HepG2 (cell line): ENCODE results near the gene RBM12. TPM values are rescaled to one million over a fixed set of nuclear protein-coding genes. Genes with fewer than 3 reads are reported as not detected.

Source experiments
- AGO2 ChIP-seq: fragments of 200-400 bp; formaldehyde crosslinking; optimal IDR thresholded peaks from 2 replicates; pipeline ENCODE3; 2017; ENCODE audit warnings: mild to moderate bottlenecking, low read depth, low read length, moderate library complexity
- DNMT3B ChIP-seq: conservative IDR thresholded peaks from 2 replicates; pipeline ENCODE4 v1.6.1; 2016; ENCODE audit warnings: missing biosample characterization, control low read depth
- EED ChIP-seq: sonication (generic); formaldehyde crosslinking; IDR thresholded peaks from 2 replicates; pipeline ENCODE4 v1.5.0; 2020; ENCODE audit warnings: mild to moderate bottlenecking, missing genetic modification reagents
- KLF12 ChIP-seq: sonication (generic); formaldehyde crosslinking; IDR thresholded peaks from 2 replicates; pipeline ENCODE4 v1.4.0; 2020; ENCODE audit warnings: missing genetic modification reagents, borderline replicate concordance
- KMT2A ChIP-seq: sonication (generic); formaldehyde crosslinking; IDR thresholded peaks from 2 replicates; pipeline ENCODE4 v1.4.0; 2020; ENCODE audit warnings: missing genetic modification reagents
- NCOA1 ChIP-seq: sonication (generic); formaldehyde crosslinking; IDR thresholded peaks from 2 replicates; pipeline ENCODE4 v1.9.0; 2021; ENCODE audit warnings: missing genetic modification reagents
- ONECUT2 ChIP-seq: sonication (generic); formaldehyde crosslinking; IDR thresholded peaks from 2 replicates; pipeline ENCODE4 v1.4.0; 2020; ENCODE audit warnings: missing genetic modification reagents
- PAWR ChIP-seq: sonication (generic); formaldehyde crosslinking; IDR thresholded peaks from 2 replicates; pipeline ENCODE4 v1.4.0; 2020; ENCODE audit warnings: missing genetic modification reagents, mild to moderate bottlenecking, borderline replicate concordance
- RBFOX2 ChIP-seq: fragments of 200-400 bp; formaldehyde crosslinking; IDR thresholded peaks from 2 replicates; pipeline ENCODE4 v1.6.1; 2017; ENCODE audit warnings: low read depth, mild to moderate bottlenecking, low read length
- SAFB2 ChIP-seq: sonication (generic); formaldehyde crosslinking; IDR thresholded peaks from 2 replicates; pipeline ENCODE4 v1.5.1; 2020; ENCODE audit warnings: missing genetic modification reagents, low read depth, mild to moderate bottlenecking, borderline replicate concordance
- SIX1 ChIP-seq: sonication (generic); formaldehyde crosslinking; IDR thresholded peaks from 2 replicates; pipeline ENCODE4 v1.4.0; 2020; ENCODE audit warnings: missing genetic modification reagents, borderline replicate concordance
- SMC3 ChIP-seq: IDR thresholded peaks from 2 replicates; pipeline ENCODE4 v1.6.1; 2011; ENCODE audit warnings: low read length, improper control_type of control experiment
- SOX6 ChIP-seq, 2 experiments: fragments of 450-650 bp in 1 of 2; sonication (generic) in 1 of 2; formaldehyde crosslinking in 1 of 2; IDR thresholded peaks; 2 replicates each; pipeline versions ENCODE4 v1.4.0 to v1.6.1; 2017 to 2020; ENCODE audit warnings: antibody characterized with exemption in 1 of 2, mild to moderate bottlenecking in 1 of 2, missing genetic modification reagents in 1 of 2
- TCF7 ChIP-seq: sonication (generic); IDR thresholded peaks from 2 replicates; pipeline ENCODE4 v1.6.1; 2016; ENCODE audit warnings: antibody characterized with exemption, low read depth
- TOE1 ChIP-seq: sonication (generic); formaldehyde crosslinking; IDR thresholded peaks from 2 replicates; pipeline ENCODE4 v1.4.0; 2020; ENCODE audit warnings: mild to moderate bottlenecking, missing genetic modification reagents
- TOPORS ChIP-seq: sonication (generic); formaldehyde crosslinking; IDR thresholded peaks from 2 replicates; pipeline ENCODE4 v1.8.0; 2023; ENCODE audit warnings: mild to moderate bottlenecking, missing genetic modification reagents
- XBP1 ChIP-seq: sonication (generic); formaldehyde crosslinking; IDR thresholded peaks from 2 replicates; pipeline ENCODE4 v1.5.0; 2020; ENCODE audit warnings: missing genetic modification reagents
- ZBTB8A ChIP-seq: sonication (generic); formaldehyde crosslinking; IDR thresholded peaks from 2 replicates; pipeline ENCODE4 v1.4.0; 2020; ENCODE audit warnings: mild to moderate bottlenecking, low read depth, missing genetic modification reagents, borderline replicate concordance
- ZEB1 ChIP-seq: IDR thresholded peaks from 2 replicates; pipeline ENCODE4 v1.6.1; 2012; ENCODE audit warnings: mild to moderate bottlenecking, low read depth, inconsistent platforms; ENCODE audit not compliant: insufficient replicate concordance
- ZGPAT ChIP-seq: IDR thresholded peaks from 2 replicates; pipeline ENCODE4 v1.6.1; 2016; ENCODE audit warnings: mild to moderate bottlenecking
- ZNF547 ChIP-seq: sonication (generic); formaldehyde crosslinking; IDR thresholded peaks from 2 replicates; pipeline ENCODE4 v1.5.1; 2020; ENCODE audit warnings: mild to moderate bottlenecking, missing genetic modification reagents
- ZNF576 ChIP-seq: sonication (generic); formaldehyde crosslinking; IDR thresholded peaks from 2 replicates; pipeline ENCODE4 v1.4.0; 2020; ENCODE audit warnings: mild to moderate bottlenecking, missing genetic modification reagents
- ZNF597 ChIP-seq: sonication (generic); formaldehyde crosslinking; IDR thresholded peaks from 2 replicates; pipeline ENCODE4 v1.5.0; 2020; ENCODE audit warnings: missing genetic modification reagents
- ZNF616 ChIP-seq: sonication (generic); formaldehyde crosslinking; IDR thresholded peaks from 2 replicates; pipeline ENCODE4 v1.5.0; 2020; ENCODE audit warnings: low read depth, mild to moderate bottlenecking, missing genetic modification reagents
- polyA plus RNA-seq, 8 experiments: library from polyadenylated mRNA; depleted of rRNA in 3 of 8; stranded (reverse) in 7 of 8; unstranded in 1 of 8; fragments of >200 nt; fragmentation: Illumina TruSeq in 4 of 8; extraction: Trizol in 4 of 8; gene quantifications; 2 replicates each; pipeline versions ENCODE4 v1.2.1 to v1.2.3, GENCODE V29; 2011 to 2016; ENCODE audit warnings: low read depth in 4 of 8, missing spikeins in 1 of 8, mixed read lengths in 1 of 8; ENCODE audit not compliant: insufficient read depth in 1 of 8
- total RNA-seq, 5 experiments: library from RNA; depleted of rRNA; stranded (reverse); fragments of >200 nt; fragmentation: Illumina TruSeq; extraction: Trizol; gene quantifications; 2 replicates each; pipeline ENCODE4 v1.2.3, GENCODE V29; 2016; ENCODE audit warnings: low read depth in 1 of 5
- TF ChIP-seq, protein P1 (sequence below): sonication (generic); formaldehyde crosslinking; IDR thresholded peaks from 2 replicates; pipeline ENCODE4 v1.8.1; 2023; ENCODE audit warnings: mild to moderate bottlenecking, missing genetic modification reagents
- TF ChIP-seq, protein P2 (sequence below): sonication (generic); formaldehyde crosslinking; conservative IDR thresholded peaks from 2 replicates; pipeline ENCODE4 v1.8.0; 2022; ENCODE audit warnings: low read depth, missing genetic modification reagents

Gene RBM12
- total and polyA plus RNA-seq, 2 of the 13 experiments (the other 11 are each of a cell fraction or from before 2014, with no cell fraction given), result 97.9 to 104 TPM

DNA sequence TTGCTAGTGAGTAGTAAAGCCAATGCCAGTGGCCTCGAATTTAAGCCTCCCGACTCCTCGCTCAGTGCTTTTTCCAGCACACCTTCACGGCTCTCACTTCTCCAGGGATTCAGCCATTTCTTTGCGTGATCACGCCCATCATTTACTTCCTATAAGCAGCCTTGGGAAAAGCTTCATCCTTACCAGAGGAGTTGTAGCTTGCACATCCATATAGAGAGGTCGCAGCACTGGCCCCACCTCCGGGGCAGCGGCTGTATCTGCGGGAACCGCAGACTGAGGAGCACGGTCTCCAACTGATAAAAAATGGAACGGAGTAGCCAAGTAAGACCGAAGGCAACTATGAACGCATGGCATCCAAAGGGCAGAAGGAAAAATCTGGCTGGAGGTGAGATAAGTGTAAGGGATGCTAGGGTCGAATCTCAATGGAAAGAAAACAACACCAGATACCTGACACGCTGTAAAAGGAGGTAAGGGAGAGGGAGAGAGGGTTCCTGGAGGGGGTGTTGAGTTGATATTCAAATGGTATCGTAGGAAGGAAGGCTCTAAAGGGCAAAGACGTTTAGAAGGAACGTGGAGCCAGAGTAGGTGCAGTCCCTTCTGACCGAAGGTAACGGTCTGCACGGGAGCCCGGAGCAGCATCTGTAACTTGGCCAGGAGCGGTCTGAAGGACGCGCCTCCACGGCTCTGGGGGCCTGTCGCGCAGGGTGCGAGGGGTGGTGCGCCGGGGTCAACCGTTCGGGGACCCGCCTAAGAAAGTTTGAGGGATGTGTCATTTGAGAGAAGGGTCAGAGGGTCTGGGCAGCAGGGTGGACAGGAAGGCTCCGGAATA is 33.8 kb upstream of the RBM12 start (continued):
- TF ChIP-seq KLF12 (CRISPR knock-in tag) (no peak), ZNF597 (CRISPR knock-in tag) (peak; percentile 23; the same call in 1 of the 2 replicates), RBFOX2 (no peak), ZBTB8A (CRISPR knock-in tag) (no peak; the same call in 1 of the 2 replicates), SOX6 (IDR thresholded peaks at IDR 0.05) (no peak), SOX6 (CRISPR knock-in tag; IDR thresholded peaks at IDR 0.05) (no peak), PAWR (no peak; the same call in 1 of the 2 replicates), ZNF547 (CRISPR knock-in tag) (no peak), ZEB1 (no peak), SIX1 (CRISPR knock-in tag) (no peak), TOPORS (CRISPR knock-in tag) (no peak), DNMT3B (CRISPR knock-in tag) (no peak; the same call in 1 of the 2 replicates), NCOA1 (CRISPR knock-in tag) (no peak), AGO2 (no peak), ONECUT2 (CRISPR knock-in tag) (no peak; the same call in 1 of the 2 replicates), ZGPAT (no peak), XBP1 (no peak), TOE1 (CRISPR knock-in tag) (no peak), EED (CRISPR knock-in tag) (no peak), ZNF576 (CRISPR knock-in tag) (no peak), SAFB2 (CRISPR knock-in tag) (0 out of 2 replicates have a peak, but pooled peaks have one; percentile 11), TCF7 (no peak), ZNF616 (CRISPR knock-in tag) (no peak; the same call in 1 of the 2 replicates), SMC3 (no peak), KMT2A (CRISPR knock-in tag) (no peak)
- TF ChIP-seq, protein P1, sequence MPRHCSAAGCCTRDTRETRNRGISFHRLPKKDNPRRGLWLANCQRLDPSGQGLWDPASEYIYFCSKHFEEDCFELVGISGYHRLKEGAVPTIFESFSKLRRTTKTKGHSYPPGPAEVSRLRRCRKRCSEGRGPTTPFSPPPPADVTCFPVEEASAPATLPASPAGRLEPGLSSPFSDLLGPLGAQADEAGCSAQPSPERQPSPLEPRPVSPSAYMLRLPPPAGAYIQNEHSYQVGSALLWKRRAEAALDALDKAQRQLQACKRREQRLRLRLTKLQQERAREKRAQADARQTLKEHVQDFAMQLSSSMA (CRISPR knock-in tag), result no peak
- TF ChIP-seq, protein P2, sequence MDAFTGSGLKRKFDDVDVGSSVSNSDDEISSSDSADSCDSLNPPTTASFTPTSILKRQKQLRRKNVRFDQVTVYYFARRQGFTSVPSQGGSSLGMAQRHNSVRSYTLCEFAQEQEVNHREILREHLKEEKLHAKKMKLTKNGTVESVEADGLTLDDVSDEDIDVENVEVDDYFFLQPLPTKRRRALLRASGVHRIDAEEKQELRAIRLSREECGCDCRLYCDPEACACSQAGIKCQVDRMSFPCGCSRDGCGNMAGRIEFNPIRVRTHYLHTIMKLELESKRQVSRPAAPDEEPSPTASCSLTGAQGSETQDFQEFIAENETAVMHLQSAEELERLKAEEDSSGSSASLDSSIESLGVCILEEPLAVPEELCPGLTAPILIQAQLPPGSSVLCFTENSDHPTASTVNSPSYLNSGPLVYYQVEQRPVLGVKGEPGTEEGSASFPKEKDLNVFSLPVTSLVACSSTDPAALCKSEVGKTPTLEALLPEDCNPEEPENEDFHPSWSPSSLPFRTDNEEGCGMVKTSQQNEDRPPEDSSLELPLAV (CRISPR knock-in tag), result no peak
